ENCODE results near the gene ASXL2. TPM values are rescaled to one million over a fixed set of nuclear protein-coding genes. Genes with fewer than 3 reads are reported as not detected.

The ASXL2 gene
- polyA plus RNA-seq, 1 donor from 2014 or later: 2.9 TPM

DNA sequence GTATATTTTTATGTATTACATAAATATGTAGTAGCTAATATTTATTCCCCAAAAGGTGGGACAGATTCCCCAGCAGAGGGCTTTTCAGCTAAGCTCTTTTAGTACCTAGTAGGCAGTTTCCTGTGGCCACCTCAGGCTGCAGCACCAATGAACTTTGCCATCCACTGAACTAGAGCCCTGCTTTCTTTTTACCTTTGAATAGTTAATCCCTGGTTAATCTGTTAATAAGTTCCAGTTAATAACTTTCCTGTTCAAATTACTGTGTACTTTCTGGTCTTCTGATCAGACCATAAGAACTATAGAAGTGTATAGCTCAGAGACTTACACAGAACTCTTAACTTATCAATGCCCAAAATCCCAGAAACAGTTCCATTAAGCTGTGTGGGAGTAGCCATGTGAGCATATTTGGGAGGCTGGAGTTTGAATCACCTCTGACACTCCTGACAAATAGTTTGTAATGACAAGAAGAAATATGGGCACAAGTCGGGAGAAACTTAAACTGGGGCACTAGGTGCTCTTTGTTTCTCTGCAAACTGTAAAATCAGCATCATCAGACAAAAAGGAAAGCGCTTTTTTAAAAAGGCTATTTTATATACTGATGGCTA, 40.0 kb downstream of the ASXL2 start:
- no peak for TF ChIP-seq RAD21 (conservative IDR thresholded peaks at IDR 0.05)
- TF ChIP-seq POLR2AphosphoS5 (IDR thresholded peaks at IDR 0.05): no peak
- no peak for TF ChIP-seq EZH2 (IDR thresholded peaks at IDR 0.05; ENCODE audit: borderline replicate concordance, insufficient read depth, low read length, poor library complexity, severe bottlenecking)
- TF ChIP-seq, protein P1, sequence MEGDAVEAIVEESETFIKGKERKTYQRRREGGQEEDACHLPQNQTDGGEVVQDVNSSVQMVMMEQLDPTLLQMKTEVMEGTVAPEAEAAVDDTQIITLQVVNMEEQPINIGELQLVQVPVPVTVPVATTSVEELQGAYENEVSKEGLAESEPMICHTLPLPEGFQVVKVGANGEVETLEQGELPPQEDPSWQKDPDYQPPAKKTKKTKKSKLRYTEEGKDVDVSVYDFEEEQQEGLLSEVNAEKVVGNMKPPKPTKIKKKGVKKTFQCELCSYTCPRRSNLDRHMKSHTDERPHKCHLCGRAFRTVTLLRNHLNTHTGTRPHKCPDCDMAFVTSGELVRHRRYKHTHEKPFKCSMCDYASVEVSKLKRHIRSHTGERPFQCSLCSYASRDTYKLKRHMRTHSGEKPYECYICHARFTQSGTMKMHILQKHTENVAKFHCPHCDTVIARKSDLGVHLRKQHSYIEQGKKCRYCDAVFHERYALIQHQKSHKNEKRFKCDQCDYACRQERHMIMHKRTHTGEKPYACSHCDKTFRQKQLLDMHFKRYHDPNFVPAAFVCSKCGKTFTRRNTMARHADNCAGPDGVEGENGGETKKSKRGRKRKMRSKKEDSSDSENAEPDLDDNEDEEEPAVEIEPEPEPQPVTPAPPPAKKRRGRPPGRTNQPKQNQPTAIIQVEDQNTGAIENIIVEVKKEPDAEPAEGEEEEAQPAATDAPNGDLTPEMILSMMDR (IDR thresholded peaks at IDR 0.05; ENCODE audit: poor library complexity, severe bottlenecking): no peak
- no peak for TF ChIP-seq EP300 (conservative IDR thresholded peaks at IDR 0.05; ENCODE audit: poor library complexity, severe bottlenecking)
- no peak for TF ChIP-seq TAF1 (IDR thresholded peaks at IDR 0.05; ENCODE audit: low read depth)
- no peak for TF ChIP-seq SMC3 (conservative IDR thresholded peaks at IDR 0.05; ENCODE audit: poor library complexity)
- no peak overlapping the region for H3K27ac ChIP-seq (ENCODE audit: low read length)

DNA sequence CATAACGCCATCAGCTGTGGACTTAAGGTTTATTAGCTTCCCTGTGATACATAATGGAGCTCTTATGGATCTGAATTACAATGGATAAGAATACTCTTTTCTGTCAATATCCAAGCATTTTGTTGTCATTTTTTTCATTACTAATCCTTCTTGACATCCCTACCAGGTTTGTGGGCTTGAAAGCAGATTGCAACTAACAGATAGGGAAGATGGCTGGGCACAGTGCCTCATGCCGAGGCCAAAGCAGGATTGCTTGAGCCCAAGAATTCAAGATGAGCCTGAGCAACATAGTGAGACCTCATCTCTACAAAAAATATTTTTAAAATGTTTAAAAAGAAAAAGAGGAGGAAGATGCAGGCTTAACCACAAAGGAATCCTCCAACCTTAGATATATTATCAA, 42.4 kb downstream of the ASXL2 start:
- no peaks in the 10 kb centered on the region for H3F3A ChIP-seq (ENCODE audit: insufficient read depth, low read length, poor library complexity, severe bottlenecking)

More for the DNA sequence above, 40.0 kb downstream of the ASXL2 start:
- H3K9ac ChIP-seq (ENCODE audit: low read length): no peak overlapping the region
- H3K4me2 ChIP-seq (ENCODE audit: low read length): no peak overlapping the region
- no peaks in the 10 kb centered on the region for H3K9me3 ChIP-seq (ENCODE audit: low read length)
- H3K36me3 ChIP-seq (ENCODE audit: insufficient read depth, low read length): no peaks in the 10 kb centered on the region
- H3K27me3 ChIP-seq (ENCODE audit: insufficient read depth, low read depth, low read length): no peaks in the 10 kb centered on the region
- H4K20me1 ChIP-seq (ENCODE audit: insufficient read depth): no peaks in the 10 kb centered on the region
- no peaks in the 10 kb centered on the region for H3K79me2 ChIP-seq (replicated peaks; ENCODE audit: insufficient read depth, low read length)
- no peaks in the 10 kb centered on the region for H3F3A ChIP-seq (ENCODE audit: insufficient read depth, low read length, poor library complexity, severe bottlenecking)
- no peak overlapping the region for H2AFZ ChIP-seq (ENCODE audit: low read depth, low read length)
- no peak overlapping the region for H3K4me3 ChIP-seq (ENCODE audit: low read length)
- no peaks in the 10 kb centered on the region for H3K9me2 ChIP-seq (ENCODE audit: insufficient read depth, low read length)

DNA sequence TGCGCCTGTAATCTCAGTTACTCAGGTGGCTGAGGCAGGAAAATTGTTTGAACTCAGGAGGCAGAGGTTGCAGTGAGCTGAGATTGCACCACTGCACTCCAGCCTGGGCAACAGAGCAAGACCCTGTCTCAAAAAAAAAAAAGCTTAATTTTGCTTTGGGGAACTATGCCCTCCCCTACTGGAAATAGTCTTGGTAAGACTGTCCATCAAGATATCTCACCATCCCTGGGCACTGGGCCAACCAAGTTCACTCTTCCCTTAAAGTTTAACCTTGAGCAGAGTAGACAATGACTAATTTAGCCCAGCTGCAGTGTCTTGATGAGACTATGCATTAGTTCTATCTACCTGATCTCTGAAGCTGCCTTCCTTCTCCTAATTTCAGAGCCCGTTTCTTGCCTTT, 44.7 kb downstream of the ASXL2 start:
- Histone ChIP-seq H3K79me2 (replicated peaks; ENCODE audit: insufficient read depth, low read length) (no peaks in the 10 kb centered on the region), H4K20me1 (ENCODE audit: insufficient read depth) (no peaks in the 10 kb centered on the region), H3K27ac (ENCODE audit: low read length) (no peak overlapping the region), H3K4me2 (ENCODE audit: low read length) (no peak overlapping the region), H3K27me3 (ENCODE audit: insufficient read depth, low read depth, low read length) (no peaks in the 10 kb centered on the region), H3K9ac (ENCODE audit: low read length) (no peak overlapping the region), H2AFZ (ENCODE audit: low read depth, low read length) (no peak overlapping the region), H3K4me3 (ENCODE audit: low read length) (no peak overlapping the region), H3F3A (ENCODE audit: insufficient read depth, low read length, poor library complexity, severe bottlenecking) (no peaks in the 10 kb centered on the region), H3K9me3 (ENCODE audit: low read length) (peaks cover 3% of the 10 kb centered on the region), H3K36me3 (ENCODE audit: insufficient read depth, low read length) (no peaks in the 10 kb centered on the region), H3K9me2 (ENCODE audit: insufficient read depth, low read length) (no peaks in the 10 kb centered on the region)
- TF ChIP-seq MXI1 (conservative IDR thresholded peaks at IDR 0.05; ENCODE audit: poor library complexity, severe bottlenecking): no peak
- TF ChIP-seq TAF1 (IDR thresholded peaks at IDR 0.05; ENCODE audit: low read depth): no peak
- no peak for TF ChIP-seq RAD21 (conservative IDR thresholded peaks at IDR 0.05)
- TF ChIP-seq POLR2AphosphoS5 (IDR thresholded peaks at IDR 0.05): no peak
- no peak for TF ChIP-seq EZH2 (IDR thresholded peaks at IDR 0.05; ENCODE audit: borderline replicate concordance, insufficient read depth, low read length, poor library complexity, severe bottlenecking)
- TF ChIP-seq, protein P2, sequence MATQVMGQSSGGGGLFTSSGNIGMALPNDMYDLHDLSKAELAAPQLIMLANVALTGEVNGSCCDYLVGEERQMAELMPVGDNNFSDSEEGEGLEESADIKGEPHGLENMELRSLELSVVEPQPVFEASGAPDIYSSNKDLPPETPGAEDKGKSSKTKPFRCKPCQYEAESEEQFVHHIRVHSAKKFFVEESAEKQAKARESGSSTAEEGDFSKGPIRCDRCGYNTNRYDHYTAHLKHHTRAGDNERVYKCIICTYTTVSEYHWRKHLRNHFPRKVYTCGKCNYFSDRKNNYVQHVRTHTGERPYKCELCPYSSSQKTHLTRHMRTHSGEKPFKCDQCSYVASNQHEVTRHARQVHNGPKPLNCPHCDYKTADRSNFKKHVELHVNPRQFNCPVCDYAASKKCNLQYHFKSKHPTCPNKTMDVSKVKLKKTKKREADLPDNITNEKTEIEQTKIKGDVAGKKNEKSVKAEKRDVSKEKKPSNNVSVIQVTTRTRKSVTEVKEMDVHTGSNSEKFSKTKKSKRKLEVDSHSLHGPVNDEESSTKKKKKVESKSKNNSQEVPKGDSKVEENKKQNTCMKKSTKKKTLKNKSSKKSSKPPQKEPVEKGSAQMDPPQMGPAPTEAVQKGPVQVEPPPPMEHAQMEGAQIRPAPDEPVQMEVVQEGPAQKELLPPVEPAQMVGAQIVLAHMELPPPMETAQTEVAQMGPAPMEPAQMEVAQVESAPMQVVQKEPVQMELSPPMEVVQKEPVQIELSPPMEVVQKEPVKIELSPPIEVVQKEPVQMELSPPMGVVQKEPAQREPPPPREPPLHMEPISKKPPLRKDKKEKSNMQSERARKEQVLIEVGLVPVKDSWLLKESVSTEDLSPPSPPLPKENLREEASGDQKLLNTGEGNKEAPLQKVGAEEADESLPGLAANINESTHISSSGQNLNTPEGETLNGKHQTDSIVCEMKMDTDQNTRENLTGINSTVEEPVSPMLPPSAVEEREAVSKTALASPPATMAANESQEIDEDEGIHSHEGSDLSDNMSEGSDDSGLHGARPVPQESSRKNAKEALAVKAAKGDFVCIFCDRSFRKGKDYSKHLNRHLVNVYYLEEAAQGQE (IDR thresholded peaks at IDR 0.05; ENCODE audit: borderline replicate concordance): no peak
- no peak for TF ChIP-seq EP300 (conservative IDR thresholded peaks at IDR 0.05; ENCODE audit: poor library complexity, severe bottlenecking)
- TF ChIP-seq, protein P1 (IDR thresholded peaks at IDR 0.05; ENCODE audit: poor library complexity, severe bottlenecking): no peak
- TF ChIP-seq SMC3 (conservative IDR thresholded peaks at IDR 0.05; ENCODE audit: poor library complexity): no peak

More for the DNA sequence above, 42.4 kb downstream of the ASXL2 start:
- no peak overlapping the region for H2AFZ ChIP-seq (ENCODE audit: low read depth, low read length)
- H3K79me2 ChIP-seq (replicated peaks; ENCODE audit: insufficient read depth, low read length): no peaks in the 10 kb centered on the region
- no peak overlapping the region for H3K4me3 ChIP-seq (ENCODE audit: low read length)
- no peak overlapping the region for H3K27ac ChIP-seq (ENCODE audit: low read length)
- H4K20me1 ChIP-seq (ENCODE audit: insufficient read depth): no peaks in the 10 kb centered on the region
- H3K9me2 ChIP-seq (ENCODE audit: insufficient read depth, low read length): no peaks in the 10 kb centered on the region
- no peaks in the 10 kb centered on the region for H3K36me3 ChIP-seq (ENCODE audit: insufficient read depth, low read length)
- TF ChIP-seq, protein P1 (IDR thresholded peaks at IDR 0.05; ENCODE audit: poor library complexity, severe bottlenecking): no peak
- no peak for TF ChIP-seq SMC3 (conservative IDR thresholded peaks at IDR 0.05; ENCODE audit: poor library complexity)
- no peaks in the 10 kb centered on the region for H3K27me3 ChIP-seq (ENCODE audit: insufficient read depth, low read depth, low read length)
- peaks cover 3% of the 10 kb centered on the region for H3K9me3 ChIP-seq (ENCODE audit: low read length)
- no peak overlapping the region for H3K9ac ChIP-seq (ENCODE audit: low read length)
- no peak overlapping the region for H3K4me2 ChIP-seq (ENCODE audit: low read length)

All from neural cell (in vitro differentiated cells).